HEK293 (cell line): ENCODE data around the gene AKNA.
A peak's percentile ranks its signal among the peaks of the same experiment; 100 is the strongest.

Experiments
- CTCF ChIA-PET: fragments of 350-600 bp; formaldehyde crosslinking; extraction: SDS; loops from one replicate; lab custom pipeline; 2021; ENCODE audit warnings: antibody characterized with exemption; lab: Yijun Ruan, JAX
- POLR2A ChIA-PET: fragments of 300-600 bp; formaldehyde crosslinking; extraction: SDS; loops from one replicate; lab custom pipeline; 2020; ENCODE audit warnings: antibody characterized with exemption, inconsistent platforms; lab: Yijun Ruan, JAX
- H3K27ac ChIP-seq: fragments of 200-500 bp; sonication (Bioruptor generic); 2 replicates; pipeline ENCODE4 v1.5.1; 2014; ENCODE audit warnings: low read depth, low read length, control low read depth, inconsistent platforms; ENCODE audit errors: extremely low read depth
- H3K36me3 ChIP-seq, 2 experiments: fragments of 200-500 bp in 1 of 2; sonication (Bioruptor generic) in 1 of 2; 1 replicate in 1 of 2; 2 replicates in 1 of 2; pipeline ENCODE4 v1.5.1; 2014 to 2017; ENCODE audit warnings: inconsistent platforms in 2 of 2, low read length in 2 of 2; ENCODE audit not compliant: control insufficient read depth in 2 of 2, insufficient read depth in 1 of 2
- H3K4me1 ChIP-seq: fragments of 200-500 bp; sonication (Bioruptor generic); 2 replicates; pipeline ENCODE4 v1.5.1; 2014; ENCODE audit warnings: mild to moderate bottlenecking, low read length, inconsistent platforms; ENCODE audit not compliant: control insufficient read depth, insufficient read depth
- H3K4me3 ChIP-seq: 2 replicates; pipeline ENCODE4 v1.5.1; 2011; ENCODE audit warnings: low read depth, mild to moderate bottlenecking, control low read depth, low read length, moderate library complexity
- H3K9me3 ChIP-seq: fragments of 200-500 bp; sonication (Bioruptor generic); 2 replicates; pipeline ENCODE4 v1.5.1; 2014; ENCODE audit warnings: low read depth, low read length, inconsistent platforms; ENCODE audit not compliant: control insufficient read depth, insufficient read depth
- HOXC10 ChIP-seq: sonication (generic); formaldehyde crosslinking; IDR thresholded peaks from 2 replicates; pipeline ENCODE4 v1.8.1; 2023; ENCODE audit warnings: mild to moderate bottlenecking, missing genetic modification reagents
- IKZF3 ChIP-seq: fragments of 450-650 bp; IDR thresholded peaks from 2 replicates; pipeline ENCODE4 v1.5.0; 2018; ENCODE audit warnings: missing biosample characterization, mild to moderate bottlenecking, missing genetic modification characterization, moderate library complexity
- PATZ1 ChIP-seq: fragments of 450-650 bp; formaldehyde crosslinking; IDR thresholded peaks from 2 replicates; pipeline ENCODE4 v1.5.1; 2016; ENCODE audit warnings: missing biosample characterization, missing genetic modification characterization
- SP3 ChIP-seq: fragments of 450-650 bp; formaldehyde crosslinking; IDR thresholded peaks from 2 replicates; pipeline ENCODE4 v1.5.1; 2016; ENCODE audit warnings: missing biosample characterization, missing genetic modification characterization
- TSHZ1 ChIP-seq: fragments of 450-650 bp; formaldehyde crosslinking; IDR thresholded peaks from 2 replicates; pipeline ENCODE4 v1.5.1; 2016; ENCODE audit warnings: missing biosample characterization, missing genetic modification characterization, borderline replicate concordance
- ZBTB26 ChIP-seq: fragments of 450-650 bp; formaldehyde crosslinking; optimal IDR thresholded peaks from 2 replicates; pipeline ENCODE3; 2016; ENCODE audit warnings: missing biosample characterization, mild to moderate bottlenecking, missing genetic modification characterization
- ZNF10 ChIP-seq: fragments of 450-650 bp; formaldehyde crosslinking; IDR thresholded peaks from 2 replicates; pipeline ENCODE4 v1.5.1; 2017; ENCODE audit warnings: missing biosample characterization, missing genetic modification characterization
- ZNF114 ChIP-seq: fragments of 450-650 bp; formaldehyde crosslinking; IDR thresholded peaks from 2 replicates; pipeline ENCODE4 v1.5.0; 2017; ENCODE audit warnings: missing biosample characterization, missing genetic modification characterization
- ZNF175 ChIP-seq: fragments of 450-650 bp; formaldehyde crosslinking; IDR thresholded peaks from 2 replicates; pipeline ENCODE4 v1.5.1; 2016; ENCODE audit warnings: missing biosample characterization, missing genetic modification characterization
- ZNF2 ChIP-seq: fragments of 450-650 bp; formaldehyde crosslinking; IDR thresholded peaks from 2 replicates; pipeline ENCODE4 v1.5.1; 2016; ENCODE audit warnings: missing biosample characterization, missing genetic modification characterization
- ZNF391 ChIP-seq: fragments of 450-650 bp; formaldehyde crosslinking; IDR thresholded peaks from 2 replicates; pipeline ENCODE4 v1.5.1; 2016; ENCODE audit warnings: low read depth, missing biosample characterization, missing genetic modification characterization, borderline replicate concordance
- ZNF510 ChIP-seq: fragments of 450-650 bp; formaldehyde crosslinking; IDR thresholded peaks from 2 replicates; pipeline ENCODE4 v1.5.1; 2018; ENCODE audit warnings: mild to moderate bottlenecking, missing genetic modification characterization, missing biosample characterization; ENCODE audit not compliant: insufficient replicate concordance
- ZNF76 ChIP-seq: fragments of 450-650 bp; formaldehyde crosslinking; IDR thresholded peaks from 2 replicates; pipeline ENCODE4; 2016; ENCODE audit warnings: low read depth, missing biosample characterization, missing genetic modification characterization, borderline replicate concordance
- ZNF768 ChIP-seq: fragments of 450-650 bp; formaldehyde crosslinking; IDR thresholded peaks from 2 replicates; pipeline ENCODE4 v1.5.1; 2018; ENCODE audit warnings: missing biosample characterization, mild to moderate bottlenecking, missing genetic modification characterization
- ZNF830 ChIP-seq: fragments of 450-650 bp; IDR thresholded peaks from 2 replicates; pipeline ENCODE4 v1.5.0; 2018; ENCODE audit warnings: missing biosample characterization, missing genetic modification characterization, low read depth, mild to moderate bottlenecking, moderate library complexity
- ZSCAN18 ChIP-seq: fragments of 450-650 bp; formaldehyde crosslinking; IDR thresholded peaks from 2 replicates; pipeline ENCODE4 v1.5.1; 2016; ENCODE audit warnings: missing biosample characterization, missing genetic modification characterization
- TF ChIP-seq, protein P1 (sequence below): fragments of 450-650 bp; formaldehyde crosslinking; IDR thresholded peaks from 2 replicates; pipeline ENCODE4 v1.5.1; 2016; ENCODE audit warnings: missing biosample characterization, missing genetic modification characterization
- TF ChIP-seq, protein P2 (sequence below): fragments of 450-650 bp; formaldehyde crosslinking; IDR thresholded peaks from 2 replicates; pipeline ENCODE4 v1.5.1; 2017; ENCODE audit warnings: missing biosample characterization, missing genetic modification characterization

The AKNA gene

GRCh38 chr9:114343471-114344187 lies 44.2 kb downstream of the AKNA start (continued):
- TF ChIP-seq ZNF76 (tag by site-specific recombination): no peak

GRCh38 chr9:114342755-114343440 lies 44.9 kb downstream of the AKNA start:
- CTCF ChIA-PET: no interaction called here
- POLR2A ChIA-PET: no interaction called here

DNA sequence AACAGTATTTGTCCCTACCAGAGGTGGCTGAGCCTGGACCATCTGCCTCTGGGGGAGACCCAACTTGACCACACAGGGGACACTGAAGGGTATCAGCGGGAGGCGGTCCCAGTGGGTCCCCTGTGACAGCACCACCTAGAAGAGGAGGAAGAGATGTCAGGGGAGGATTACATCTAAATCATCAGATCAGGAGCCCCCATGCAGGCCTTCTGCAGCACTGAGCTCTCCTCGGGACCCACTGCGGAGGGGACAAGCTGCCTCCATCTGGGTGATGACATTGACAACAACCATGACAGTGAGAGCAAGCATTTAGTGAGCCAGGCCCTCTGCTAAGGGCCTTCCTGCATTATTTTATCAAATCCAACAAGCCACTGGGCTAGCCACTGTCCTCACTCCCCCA lies 45.8 kb downstream of the AKNA start:
- Histone ChIP-seq H3K4me3 (no peak overlapping the region), H3K9me3 (no peaks in the 10 kb centered on the region)
- TF ChIP-seq IKZF3 (tag by site-specific recombination): no peak
- no peak for TF ChIP-seq ZNF2 (tag by site-specific recombination)
- no peak for TF ChIP-seq ZSCAN18 (tag by site-specific recombination)
- TF ChIP-seq ZBTB26: no peak
- no peak for TF ChIP-seq SP3
- no peak for TF ChIP-seq PATZ1 (tag by site-specific recombination)
- TF ChIP-seq ZNF10 (tag by site-specific recombination): no peak
- TF ChIP-seq ZNF391 (tag by site-specific recombination): no peak
- TF ChIP-seq, protein P1, sequence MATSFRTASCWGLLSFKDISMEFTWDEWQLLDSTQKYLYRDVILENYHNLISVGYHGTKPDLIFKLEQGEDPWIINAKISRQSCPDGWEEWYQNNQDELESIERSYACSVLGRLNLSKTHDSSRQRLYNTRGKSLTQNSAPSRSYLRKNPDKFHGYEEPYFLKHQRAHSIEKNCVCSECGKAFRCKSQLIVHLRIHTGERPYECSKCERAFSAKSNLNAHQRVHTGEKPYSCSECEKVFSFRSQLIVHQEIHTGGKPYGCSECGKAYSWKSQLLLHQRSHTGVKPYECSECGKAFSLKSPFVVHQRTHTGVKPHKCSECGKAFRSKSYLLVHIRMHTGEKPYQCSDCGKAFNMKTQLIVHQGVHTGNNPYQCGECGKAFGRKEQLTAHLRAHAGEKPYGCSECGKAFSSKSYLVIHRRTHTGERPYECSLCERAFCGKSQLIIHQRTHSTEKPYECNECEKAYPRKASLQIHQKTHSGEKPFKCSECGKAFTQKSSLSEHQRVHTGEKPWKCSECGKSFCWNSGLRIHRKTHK: no peak
- no peak for TF ChIP-seq ZNF510 (tag by site-specific recombination)
- TF ChIP-seq, protein P2, sequence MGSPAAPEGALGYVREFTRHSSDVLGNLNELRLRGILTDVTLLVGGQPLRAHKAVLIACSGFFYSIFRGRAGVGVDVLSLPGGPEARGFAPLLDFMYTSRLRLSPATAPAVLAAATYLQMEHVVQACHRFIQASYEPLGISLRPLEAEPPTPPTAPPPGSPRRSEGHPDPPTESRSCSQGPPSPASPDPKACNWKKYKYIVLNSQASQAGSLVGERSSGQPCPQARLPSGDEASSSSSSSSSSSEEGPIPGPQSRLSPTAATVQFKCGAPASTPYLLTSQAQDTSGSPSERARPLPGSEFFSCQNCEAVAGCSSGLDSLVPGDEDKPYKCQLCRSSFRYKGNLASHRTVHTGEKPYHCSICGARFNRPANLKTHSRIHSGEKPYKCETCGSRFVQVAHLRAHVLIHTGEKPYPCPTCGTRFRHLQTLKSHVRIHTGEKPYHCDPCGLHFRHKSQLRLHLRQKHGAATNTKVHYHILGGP (tag by site-specific recombination): no peak
- TF ChIP-seq HOXC10 (CRISPR knock-in tag): no peak
- TF ChIP-seq TSHZ1 (tag by site-specific recombination): no peak
- TF ChIP-seq, all 188 proteins: peak for 0
- H3K27ac ChIP-seq: no peak overlapping the region
- ChIA-PET CTCF (interaction anchor here (0.6 to 1.0 kb wide), 3 partner anchors 114 to 311 kb away, joined by 3 to 4 read pairs (median 3); no protein-coding TSS in a partner anchor), POLR2A (interaction anchor here (0.6 kb wide), 1 partner anchor 1243 kb away, joined by 3 read pairs; no protein-coding TSS in a partner anchor)
- H3K36me3 ChIP-seq: no peaks in the 10 kb centered on the region
- no peaks in the 10 kb centered on the region for H3K4me1 ChIP-seq

More at GRCh38 chr9:114342755-114343440, 44.9 kb downstream of the AKNA start:
- Histone ChIP-seq H3K36me3 (no peaks in the 10 kb centered on the region), H3K27ac (no peak overlapping the region), H3K4me3 (no peak overlapping the region), H3K4me1 (no peaks in the 10 kb centered on the region), H3K9me3 (no peaks in the 10 kb centered on the region)
- TF ChIP-seq ZNF114 (tag by site-specific recombination): no peak
- no peak for TF ChIP-seq ZNF830 (tag by site-specific recombination)
- TF ChIP-seq ZNF768 (tag by site-specific recombination): peak; percentile 43; the same call in 1 of the 2 replicates
- no peak for TF ChIP-seq ZNF175
